B cell (primary cell): Measurements from ENCODE around the gene URGCP. TPM values are rescaled to one million over a fixed set of nuclear protein-coding genes. Genes with fewer than 3 reads are reported as not detected.

Experiments used
- ATAC-seq: fragments of 200-7000 bp; cut with Tn5 transposase; one replicate; pipeline ENCODE4 v1.10.0; 2021; ENCODE audit warnings: low read depth, mild to moderate bottlenecking, moderate number of reproducible peaks, moderate library complexity
- CTCF ChIA-PET: fragments of 350-600 bp; sonication (Branson Sonifier 250); formaldehyde crosslinking; loops from one replicate; lab custom pipeline; 2021; ENCODE audit warnings: antibody characterized with exemption, inconsistent platforms; lab: Charles Lee
- POLR2A ChIA-PET: fragments of 350-600 bp; sonication (Branson Sonifier 250); formaldehyde crosslinking; loops from one replicate; lab custom pipeline; 2021; ENCODE audit warnings: antibody characterized with exemption; lab: Charles Lee
- DNase-seq: peaks from one replicate; pipeline ENCODE4 v3.0.0; 2013
- H2AFZ ChIP-seq: 2 replicates; pipeline ENCODE4 v1.6.1; 2012; ENCODE audit warnings: mild to moderate bottlenecking, low read depth, low read length; ENCODE audit not compliant: insufficient read depth, poor library complexity, severe bottlenecking
- H3K27ac ChIP-seq, 2 donors: 1 replicate in 1 of 2; 2 replicates in 1 of 2; pipeline ENCODE4 v1.5.1; 2012 to 2013; ENCODE audit warnings: low read length in 2 of 2, mild to moderate bottlenecking in 2 of 2, moderate library complexity in 1 of 2
- H3K27me3 ChIP-seq, 4 experiments: fragments of 200-600 bp in 1 of 4; sonication (generic) in 1 of 4; replicated peaks in 1 of 4; 1 replicate in 2 of 4; 2 replicates in 2 of 4; pipeline versions ENCODE4 v1.6.1 to v1.7.0; 2013 to 2016; ENCODE audit warnings: low read length in 3 of 4, mild to moderate bottlenecking in 2 of 4, mixed read lengths in 1 of 4, moderate library complexity in 1 of 4; ENCODE audit not compliant: insufficient read depth in 4 of 4, control insufficient read depth in 3 of 4; ENCODE audit errors: control extremely low read depth in 1 of 4
- H3K36me3 ChIP-seq, 2 experiments: replicated peaks in 1 of 2; 1 replicate in 1 of 2; 2 replicates in 1 of 2; pipeline versions ENCODE4 v1.6.1 to v1.7.1; 2013; ENCODE audit warnings: low read length in 1 of 2; ENCODE audit not compliant: insufficient read depth in 2 of 2, control insufficient read depth in 1 of 2; ENCODE audit errors: control extremely low read depth in 1 of 2, extremely low read depth in 1 of 2
- H3K4me1 ChIP-seq, 2 donors: fragments of 200-600 bp in 1 of 2; sonication (generic) in 1 of 2; 1 replicate in 1 of 2; 2 replicates in 1 of 2; pipeline versions ENCODE4 v1.5.1 to v1.6.1; 2013 to 2017; ENCODE audit warnings: low read length in 2 of 2; ENCODE audit not compliant: control insufficient read depth in 2 of 2, insufficient read depth in 2 of 2
- H3K4me2 ChIP-seq: replicated peaks from 2 replicates; pipeline ENCODE3; 2012; ENCODE audit warnings: mild to moderate bottlenecking, low read depth, low read length; ENCODE audit not compliant: poor library complexity, severe bottlenecking
- H3K4me3 ChIP-seq, 5 experiments: fragments of 200-600 bp in 1 of 5; sonication (generic) in 1 of 5; 1 replicate in 3 of 5; 2 replicates in 2 of 5; pipeline versions ENCODE4 v1.5.1 to v1.7.0; 2011 to 2016; ENCODE audit warnings: low read length in 4 of 5, mild to moderate bottlenecking in 4 of 5, low read depth in 2 of 5, control low read depth in 1 of 5, moderate library complexity in 1 of 5; ENCODE audit not compliant: insufficient read depth in 1 of 5; ENCODE audit errors: control extremely low read depth in 1 of 5, extremely low read depth in 1 of 5
- H3K79me2 ChIP-seq: fragments of 200-600 bp; sonication (generic); one replicate; pipeline ENCODE4 v1.6.0; 2016; ENCODE audit warnings: low read length; ENCODE audit not compliant: control insufficient read depth, insufficient read depth
- H3K9ac ChIP-seq: fragments of 200-600 bp; sonication (generic); 2 replicates; pipeline ENCODE4 v1.6.1; 2017; ENCODE audit warnings: mild to moderate bottlenecking, low read length, moderate library complexity
- H3K9me3 ChIP-seq, 3 donors: one replicate each; pipeline versions ENCODE4 v1.6.1 to v1.7.1; 2013; ENCODE audit warnings: low read length in 2 of 3; ENCODE audit not compliant: control insufficient read depth in 2 of 3, insufficient read depth in 1 of 3; ENCODE audit errors: control extremely low read depth in 1 of 3
- H4K20me1 ChIP-seq: 2 replicates; pipeline ENCODE4 v1.6.0; 2012; ENCODE audit warnings: mild to moderate bottlenecking, low read length; ENCODE audit not compliant: insufficient read depth, control insufficient read depth, poor library complexity, severe bottlenecking
- H3K27ac Mint-ChIP-seq: one replicate; pipeline ENCODE4 v1.8.0; 2021; ENCODE audit warnings: mixed read lengths
- H3K27me3 Mint-ChIP-seq: one replicate; pipeline ENCODE4 v1.8.0; 2021; ENCODE audit warnings: mixed read lengths
- H3K4me1 Mint-ChIP-seq: one replicate; pipeline ENCODE4 v1.8.0; 2021; ENCODE audit warnings: mixed read lengths
- H3K4me3 Mint-ChIP-seq: one replicate; pipeline ENCODE4 v1.8.0; 2021; ENCODE audit warnings: mixed read lengths
- H3K9me3 Mint-ChIP-seq: one replicate; pipeline ENCODE4 v1.8.0; 2022; ENCODE audit warnings: mixed read lengths; ENCODE audit not compliant: insufficient read depth
- EZH2 ChIP-seq: IDR thresholded peaks from 2 replicates; pipeline ENCODE4 v1.6.1; 2012; ENCODE audit warnings: borderline replicate concordance, low read depth, mild to moderate bottlenecking, moderate library complexity, low read length; ENCODE audit not compliant: insufficient read depth, poor library complexity, severe bottlenecking
- WGBS: methylation state at CpG from one replicate; pipeline ENCODE4 v1.1.5; 2013; ENCODE audit warnings: missing lambda C conversion rate; ENCODE audit not compliant: insufficient coverage; 5-methylcytosine and 5-hydroxymethylcytosine counted together
- intact Hi-C: fragments of 100-400 bp; cut with micrococcal nuclease; formaldehyde crosslinking; loops from one replicate; pipeline ENCODE4 v1.10.0; 2022
- polyA plus RNA-seq: library from polyadenylated mRNA; depleted of rRNA; stranded (reverse); fragments of >200 nt; gene quantifications from 2 replicates; pipeline ENCODE4 v1.2.3, GENCODE V29; 2012
- total RNA-seq, 2 donors: library from RNA; stranded (reverse); fragments of 120-200 nt in 1 of 2; gene quantifications; 1 replicate in 1 of 2; 2 replicates in 1 of 2; pipeline versions ENCODE4 v1.2.3 to v1.2.4, GENCODE V29; 2013 to 2022
- TF ChIP-seq, protein P1 (sequence below): fragments of 200-600 bp; IDR thresholded peaks from one replicate; pipeline ENCODE4 v1.8.0; 2022; ENCODE audit warnings: antibody characterized with exemption, mild to moderate bottlenecking

URGCP gene
- total and polyA plus RNA-seq, 2 donors (not counting 1 experiment from before 2014, with no cell fraction given), result 16.5 to 25.1 TPM

- no peak for DNase-seq
- H3K4me3 ChIP-seq, result no peak overlapping the region
- H3K9me3 ChIP-seq, result no peaks in the 10 kb centered on the region
- H3K4me1 Mint-ChIP-seq, result no peaks in the 10 kb centered on the region
- no peak overlapping the region for H3K9ac ChIP-seq
- no peak for ATAC-seq
- H3K27me3 ChIP-seq, result peaks cover 0 to 2% (median 0%) of the 10 kb centered on the region in 4 experiments
- H3K27ac ChIP-seq, result no peak overlapping the region
- H3K36me3 ChIP-seq, result no peaks in the 10 kb centered on the region
- no peak overlapping the region for H3K4me3 Mint-ChIP-seq
- no peak overlapping the region for H2AFZ ChIP-seq
- no peak overlapping the region for H3K27ac Mint-ChIP-seq
- intact Hi-C loops, result no loop called here
- no peaks in the 10 kb centered on the region for H3K9me3 Mint-ChIP-seq
- ChIA-PET CTCF (no interaction called here), POLR2A (no interaction called here)
- H3K79me2 ChIP-seq, result no peaks in the 10 kb centered on the region
- no peaks in the 10 kb centered on the region for H4K20me1 ChIP-seq
- no peak overlapping the region for H3K4me2 ChIP-seq
- TF ChIP-seq, protein P1, sequence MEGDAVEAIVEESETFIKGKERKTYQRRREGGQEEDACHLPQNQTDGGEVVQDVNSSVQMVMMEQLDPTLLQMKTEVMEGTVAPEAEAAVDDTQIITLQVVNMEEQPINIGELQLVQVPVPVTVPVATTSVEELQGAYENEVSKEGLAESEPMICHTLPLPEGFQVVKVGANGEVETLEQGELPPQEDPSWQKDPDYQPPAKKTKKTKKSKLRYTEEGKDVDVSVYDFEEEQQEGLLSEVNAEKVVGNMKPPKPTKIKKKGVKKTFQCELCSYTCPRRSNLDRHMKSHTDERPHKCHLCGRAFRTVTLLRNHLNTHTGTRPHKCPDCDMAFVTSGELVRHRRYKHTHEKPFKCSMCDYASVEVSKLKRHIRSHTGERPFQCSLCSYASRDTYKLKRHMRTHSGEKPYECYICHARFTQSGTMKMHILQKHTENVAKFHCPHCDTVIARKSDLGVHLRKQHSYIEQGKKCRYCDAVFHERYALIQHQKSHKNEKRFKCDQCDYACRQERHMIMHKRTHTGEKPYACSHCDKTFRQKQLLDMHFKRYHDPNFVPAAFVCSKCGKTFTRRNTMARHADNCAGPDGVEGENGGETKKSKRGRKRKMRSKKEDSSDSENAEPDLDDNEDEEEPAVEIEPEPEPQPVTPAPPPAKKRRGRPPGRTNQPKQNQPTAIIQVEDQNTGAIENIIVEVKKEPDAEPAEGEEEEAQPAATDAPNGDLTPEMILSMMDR, result no peak
- TF ChIP-seq EZH2, result no peak
- H3K4me1 ChIP-seq, result no peaks in the 10 kb centered on the region
- H3K27me3 Mint-ChIP-seq, result peaks cover 9% of the 10 kb centered on the region
- WGBS, result 100% methylated on average over 2 of the region's 5 CpGs
Measured at GRCh38 chr7:43850348-43851116, 55.9 kb downstream of the URGCP start.

DNA sequence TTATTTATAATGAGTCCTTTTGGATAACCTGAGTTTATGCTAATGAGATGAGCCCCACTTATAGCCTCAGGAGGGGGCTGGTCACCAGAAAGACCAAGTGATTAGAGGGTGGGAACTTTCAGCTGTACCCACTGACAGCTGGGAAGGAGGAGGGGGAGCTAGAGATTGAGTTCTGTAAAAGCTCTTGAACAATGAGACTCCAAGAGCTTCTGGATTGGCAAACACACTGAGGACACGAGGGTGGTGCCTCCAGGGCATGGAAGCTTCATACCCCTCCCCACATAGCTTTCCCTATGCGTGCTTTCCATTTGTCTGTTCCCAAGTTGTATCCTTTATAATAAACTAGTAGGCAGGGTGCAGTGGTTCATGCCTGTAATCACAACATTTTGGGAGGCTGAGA lies 57.3 kb downstream of the URGCP start:
- Histone ChIP-seq H2AFZ (no peak overlapping the region), H3K4me3 (no peak overlapping the region), H3K27me3 (peaks cover 0 to 2% (median 0%) of the 10 kb centered on the region in 4 experiments), H3K4me1 (no peaks in the 10 kb centered on the region), H3K27ac (no peak overlapping the region), H3K4me2 (no peak overlapping the region), H3K79me2 (no peaks in the 10 kb centered on the region), H3K9me3 (no peaks in the 10 kb centered on the region), H3K36me3 (no peaks in the 10 kb centered on the region), H4K20me1 (no peaks in the 10 kb centered on the region), H3K9ac (no peak overlapping the region)
- TF ChIP-seq, protein P1, result no peak
- TF ChIP-seq EZH2, result no peak
- Mint-ChIP-seq H3K4me1 (no peaks in the 10 kb centered on the region), H3K9me3 (no peaks in the 10 kb centered on the region), H3K4me3 (no peak overlapping the region), H3K27ac (no peak overlapping the region), H3K27me3 (peaks cover 7% of the 10 kb centered on the region)
- no peak for ATAC-seq
- DNase-seq, result no peak
- ChIA-PET POLR2A (no interaction called here), CTCF (interaction anchor here (0.6 to 2.3 kb wide), 3 partner anchors 10 to 16 kb away, joined by 3 to 15 read pairs (median 3); no protein-coding TSS in a partner anchor)
- intact Hi-C loops, result no loop called here
- no CpG with 5 or more reads among the region's 2 CpGs for WGBS
